ENCODE data around the gene NPAS3.

GRCh38 chr14:33567731-33568130 lies 629.1 kb downstream of the NPAS3 start:
- TF ChIP-seq, protein P1, sequence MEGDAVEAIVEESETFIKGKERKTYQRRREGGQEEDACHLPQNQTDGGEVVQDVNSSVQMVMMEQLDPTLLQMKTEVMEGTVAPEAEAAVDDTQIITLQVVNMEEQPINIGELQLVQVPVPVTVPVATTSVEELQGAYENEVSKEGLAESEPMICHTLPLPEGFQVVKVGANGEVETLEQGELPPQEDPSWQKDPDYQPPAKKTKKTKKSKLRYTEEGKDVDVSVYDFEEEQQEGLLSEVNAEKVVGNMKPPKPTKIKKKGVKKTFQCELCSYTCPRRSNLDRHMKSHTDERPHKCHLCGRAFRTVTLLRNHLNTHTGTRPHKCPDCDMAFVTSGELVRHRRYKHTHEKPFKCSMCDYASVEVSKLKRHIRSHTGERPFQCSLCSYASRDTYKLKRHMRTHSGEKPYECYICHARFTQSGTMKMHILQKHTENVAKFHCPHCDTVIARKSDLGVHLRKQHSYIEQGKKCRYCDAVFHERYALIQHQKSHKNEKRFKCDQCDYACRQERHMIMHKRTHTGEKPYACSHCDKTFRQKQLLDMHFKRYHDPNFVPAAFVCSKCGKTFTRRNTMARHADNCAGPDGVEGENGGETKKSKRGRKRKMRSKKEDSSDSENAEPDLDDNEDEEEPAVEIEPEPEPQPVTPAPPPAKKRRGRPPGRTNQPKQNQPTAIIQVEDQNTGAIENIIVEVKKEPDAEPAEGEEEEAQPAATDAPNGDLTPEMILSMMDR (IDR thresholded peaks at IDR 0.05) = no peak
- no peak for TF ChIP-seq ZFX (IDR thresholded peaks at IDR 0.05; ENCODE audit: borderline replicate concordance)

All from 22Rv1 (cell line).